GM03348 (cell line): Measurements from ENCODE around the gene KLF7.

Experiments
- DNase-seq: peaks from one replicate; pipeline ENCODE4 v3.0.0; 2012; ENCODE audit warnings: low spot score

Gene KLF7

GRCh38 chr2:207091176-207091575 lies 74.6 kb downstream of the KLF7 start:
- DNase-seq: no peak

GRCh38 chr2:207090389-207090788 lies 75.4 kb downstream of the KLF7 start:
- DNase-seq: no peak

- DNase-seq: no peak
Measured at GRCh38 chr2:207088839-207089238, 76.9 kb downstream of the KLF7 start.

- no peak for DNase-seq
Measured at GRCh38 chr2:207088276-207088675, 77.5 kb downstream of the KLF7 start.

- no peak for DNase-seq
Measured at GRCh38 chr2:207087046-207087902, 78.5 kb downstream of the KLF7 start.

- DNase-seq: no peak
Measured at GRCh38 chr2:207086136-207086535, 79.6 kb downstream of the KLF7 start.

GRCh38 chr2:207085110-207085509 lies 80.6 kb downstream of the KLF7 start:
- no peak for DNase-seq

GRCh38 chr2:207083361-207084110 lies 82.2 kb downstream of the KLF7 start:
- DNase-seq: no peak

GRCh38 chr2:207082619-207083018 lies 83.1 kb downstream of the KLF7 start:
- DNase-seq: no peak

GRCh38 chr2:207078186-207078798 lies 87.5 kb downstream of the KLF7 start:
- no peak for DNase-seq

- no peak for DNase-seq
Measured at GRCh38 chr2:207077266-207077665, 88.5 kb downstream of the KLF7 start.

GRCh38 chr2:207075456-207075855 lies 90.3 kb downstream of the KLF7 start:
- no peak for DNase-seq

- peak; percentile 21 for DNase-seq
Measured at GRCh38 chr2:207073801-207074678, 91.7 kb downstream of the KLF7 start.

- no peak for DNase-seq
Measured at GRCh38 chr2:207073412-207073800, 92.3 kb downstream of the KLF7 start.

GRCh38 chr2:207072571-207072970 lies 93.2 kb downstream of the KLF7 start:
- no peak for DNase-seq

GRCh38 chr2:207071820-207072219 lies 93.9 kb downstream of the KLF7 start:
- no peak for DNase-seq

GRCh38 chr2:207067473-207067872 lies 98.3 kb downstream of the KLF7 start:
- DNase-seq: no peak

- no peak for DNase-seq
Measured at GRCh38 chr2:207066791-207067460, 98.8 kb downstream of the KLF7 start.

- no peak for DNase-seq
Measured at GRCh38 chr2:207066166-207066565, 99.6 kb downstream of the KLF7 start.

GRCh38 chr2:207064128-207064690 lies 101.5 kb downstream of the KLF7 start:
- no peak for DNase-seq

GRCh38 chr2:207061181-207061580 lies 104.6 kb downstream of the KLF7 start:
- DNase-seq: no peak
